ENCODE results near the gene CTNNA2.

DNA sequence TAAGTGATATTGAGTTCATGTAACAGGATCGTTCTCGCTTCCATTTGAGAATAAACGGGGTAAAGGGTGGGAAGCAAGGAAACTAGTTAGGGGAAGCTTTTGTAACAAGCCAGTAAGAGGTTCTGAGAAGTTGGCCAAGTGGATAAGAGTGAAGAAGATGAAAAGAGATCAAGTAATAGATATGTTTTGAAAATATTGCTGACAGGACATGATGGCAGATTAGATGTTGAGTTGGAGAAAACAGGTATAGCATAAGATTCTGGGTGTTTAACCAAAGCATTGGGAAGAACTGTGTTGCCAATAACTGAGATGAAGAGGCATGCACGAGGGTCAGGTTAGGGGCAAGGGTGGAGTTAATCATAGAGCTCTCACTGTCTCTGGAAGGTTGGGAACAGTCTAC is 1121.7 kb downstream of the CTNNA2 start:
- TF ChIP-seq CEBPB (IDR thresholded peaks at IDR 0.05): no peak
- no peak for TF ChIP-seq EP300 (IDR thresholded peaks at IDR 0.05; ENCODE audit: borderline replicate concordance)
- TF ChIP-seq RAD21 (IDR thresholded peaks at IDR 0.05; ENCODE audit: low read depth): no peak
- TF ChIP-seq MAX (IDR thresholded peaks at IDR 0.05): no peak
